Stomach (tissue), 4 donors: ENCODE results near the gene LZTR1.

Experiments
- POLR2A ChIP-seq, 4 donors: fragments of 450-650 bp; IDR thresholded peaks; one replicate each; pipeline ENCODE4 v1.6.1; 2016; ENCODE audit warnings: antibody characterized with exemption in 4 of 4, control low read depth in 2 of 4, mild to moderate bottlenecking in 1 of 4, moderate library complexity in 1 of 4
- TF ChIP-seq, protein P1 (sequence below), 7 experiments: fragments of 450-650 bp in 4 of 7; fragments of 200-600 bp in 3 of 7; sonication (generic) in 3 of 7; IDR thresholded peaks; one replicate each; pipeline ENCODE4 v1.5.1; 2016 to 2019; ENCODE audit warnings: antibody characterized with exemption in 7 of 7, control low read depth in 2 of 7, mild to moderate bottlenecking in 1 of 7

DNA sequence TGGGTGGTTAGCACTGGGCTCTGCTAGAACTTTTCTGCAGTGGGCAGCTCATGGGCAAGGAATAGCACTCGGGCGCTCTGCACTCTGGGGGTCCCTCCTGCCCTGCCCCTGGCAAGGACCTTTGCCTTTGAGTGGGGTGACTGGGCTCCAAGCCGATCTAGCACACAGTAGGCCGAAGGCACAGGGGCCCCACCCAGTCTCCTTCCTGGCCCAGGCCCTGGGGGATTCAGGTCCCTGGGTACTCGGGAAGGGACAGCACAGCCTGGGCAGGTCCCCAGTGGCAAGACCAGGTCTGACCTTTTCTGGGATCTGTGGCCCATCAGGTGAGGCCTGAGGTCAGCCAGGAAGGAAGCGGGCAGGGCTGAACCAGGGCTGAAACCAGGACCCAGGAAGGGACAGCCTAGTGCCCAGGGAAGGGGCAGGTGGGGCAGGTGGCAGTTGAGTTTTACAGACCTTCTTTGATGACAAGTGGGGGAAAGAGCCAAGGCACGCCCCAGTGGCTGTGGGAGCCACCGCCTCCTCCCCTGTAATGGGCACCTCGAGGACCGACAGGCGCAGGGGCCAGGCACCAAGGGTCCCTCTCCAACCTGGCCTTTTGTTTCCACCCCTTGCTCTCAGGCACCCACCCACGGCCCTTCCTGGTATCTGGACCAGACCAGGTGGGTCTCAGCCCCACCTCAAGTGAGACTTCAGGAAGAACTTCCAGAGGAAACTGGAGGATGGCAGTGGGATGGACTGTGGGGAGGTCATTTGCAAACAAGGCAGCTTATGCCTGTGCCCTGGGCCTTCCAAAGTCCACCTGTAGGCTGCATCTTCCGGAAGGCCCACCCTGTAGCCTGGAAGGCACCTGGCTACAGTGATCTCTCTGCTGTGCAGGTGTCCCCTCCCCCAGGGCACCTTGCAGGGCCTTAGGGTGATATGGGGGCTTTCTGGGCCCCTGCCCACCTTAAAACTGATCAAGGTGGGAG is 15.9 kb upstream of the LZTR1 start:
- TF ChIP-seq, protein P1, sequence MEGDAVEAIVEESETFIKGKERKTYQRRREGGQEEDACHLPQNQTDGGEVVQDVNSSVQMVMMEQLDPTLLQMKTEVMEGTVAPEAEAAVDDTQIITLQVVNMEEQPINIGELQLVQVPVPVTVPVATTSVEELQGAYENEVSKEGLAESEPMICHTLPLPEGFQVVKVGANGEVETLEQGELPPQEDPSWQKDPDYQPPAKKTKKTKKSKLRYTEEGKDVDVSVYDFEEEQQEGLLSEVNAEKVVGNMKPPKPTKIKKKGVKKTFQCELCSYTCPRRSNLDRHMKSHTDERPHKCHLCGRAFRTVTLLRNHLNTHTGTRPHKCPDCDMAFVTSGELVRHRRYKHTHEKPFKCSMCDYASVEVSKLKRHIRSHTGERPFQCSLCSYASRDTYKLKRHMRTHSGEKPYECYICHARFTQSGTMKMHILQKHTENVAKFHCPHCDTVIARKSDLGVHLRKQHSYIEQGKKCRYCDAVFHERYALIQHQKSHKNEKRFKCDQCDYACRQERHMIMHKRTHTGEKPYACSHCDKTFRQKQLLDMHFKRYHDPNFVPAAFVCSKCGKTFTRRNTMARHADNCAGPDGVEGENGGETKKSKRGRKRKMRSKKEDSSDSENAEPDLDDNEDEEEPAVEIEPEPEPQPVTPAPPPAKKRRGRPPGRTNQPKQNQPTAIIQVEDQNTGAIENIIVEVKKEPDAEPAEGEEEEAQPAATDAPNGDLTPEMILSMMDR (IDR thresholded peaks at IDR 0.05): no peak
- TF ChIP-seq POLR2A (IDR thresholded peaks at IDR 0.05): no peak
